ENCODE results near the gene ANKRD44.
"Not testable (repeated sequence)": the region's sequence is repeated elsewhere in the genome, so short reads cannot be mapped to it uniquely, and the experiment has no call there.

The ANKRD44 gene

DNA sequence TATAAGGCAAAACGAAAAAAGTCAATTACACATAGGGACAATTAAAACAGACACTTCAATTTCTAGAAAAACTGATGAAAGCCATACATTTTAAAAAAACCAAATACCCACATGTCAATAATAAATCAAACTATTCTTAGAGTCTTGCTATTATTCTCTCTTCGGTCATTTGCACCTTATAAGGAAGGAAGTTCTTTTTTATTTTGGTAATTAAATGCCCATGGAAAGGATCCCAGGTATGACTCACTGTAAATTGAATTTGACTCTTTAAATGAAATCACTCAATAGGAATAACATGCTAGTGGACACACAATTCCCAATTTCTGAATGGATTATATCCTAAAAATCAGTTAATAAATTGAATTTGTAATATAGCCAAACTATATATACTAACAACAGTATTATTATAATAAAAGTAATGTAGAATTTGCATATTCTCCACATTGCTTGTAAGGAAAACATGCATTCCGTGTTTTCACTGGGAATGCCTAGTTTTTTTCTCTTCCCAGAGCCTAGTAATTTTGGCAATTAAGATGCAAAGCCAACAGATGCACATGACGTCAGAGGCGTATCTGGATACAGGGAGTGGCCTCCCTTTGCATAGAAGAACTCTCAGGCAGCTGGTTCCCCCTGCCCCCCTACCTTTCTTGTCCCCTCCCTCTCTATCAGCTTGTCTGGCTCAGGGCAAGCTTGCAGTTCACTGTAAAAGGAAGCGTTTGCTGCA lies 230.6 kb downstream of the ANKRD44 start:
- Mint-ChIP-seq H3K9me3 (peaks cover 7% of the 10 kb centered on the region), H3K4me1 (peaks cover 5% of the 10 kb centered on the region), H3K27me3 (no peaks in the 10 kb centered on the region), H3K4me3 (no peak overlapping the region), H3K36me3 (ENCODE audit: low read depth) (peaks cover 80% of the 10 kb centered on the region), H3K27ac (no peak overlapping the region)
- ATAC-seq (no peak), DNase-seq (no peak)

DNA sequence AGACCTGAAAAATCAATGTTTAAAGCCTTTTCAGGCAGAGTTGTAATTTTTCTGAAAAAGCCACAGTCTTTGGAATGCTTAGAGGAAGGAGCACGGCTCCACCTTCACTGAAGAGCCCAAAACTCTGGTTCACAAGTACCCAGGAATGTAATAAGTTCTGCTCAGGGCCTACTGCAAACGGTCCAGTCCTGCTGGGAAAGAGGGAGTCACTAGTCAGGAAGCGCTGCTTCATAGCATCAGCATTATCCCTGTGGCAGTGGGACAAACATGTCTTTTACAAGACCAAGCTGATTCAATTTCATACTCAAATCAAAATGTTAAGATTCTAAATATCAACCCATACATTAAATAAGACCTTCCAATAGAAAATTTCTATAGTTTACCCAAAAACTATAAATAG lies 231.2 kb downstream of the ANKRD44 start:
- H3K4me3 Mint-ChIP-seq, result no peak overlapping the region
- no peaks in the 10 kb centered on the region for H3K27me3 Mint-ChIP-seq
- H3K36me3 Mint-ChIP-seq (ENCODE audit: low read depth), result peaks cover 83% of the 10 kb centered on the region
- ATAC-seq (no peak), DNase-seq (no peak)
- peaks cover 7% of the 10 kb centered on the region for H3K9me3 Mint-ChIP-seq
- H3K27ac Mint-ChIP-seq, result no peak overlapping the region
- peaks cover 10% of the 10 kb centered on the region for H3K4me1 Mint-ChIP-seq

DNA sequence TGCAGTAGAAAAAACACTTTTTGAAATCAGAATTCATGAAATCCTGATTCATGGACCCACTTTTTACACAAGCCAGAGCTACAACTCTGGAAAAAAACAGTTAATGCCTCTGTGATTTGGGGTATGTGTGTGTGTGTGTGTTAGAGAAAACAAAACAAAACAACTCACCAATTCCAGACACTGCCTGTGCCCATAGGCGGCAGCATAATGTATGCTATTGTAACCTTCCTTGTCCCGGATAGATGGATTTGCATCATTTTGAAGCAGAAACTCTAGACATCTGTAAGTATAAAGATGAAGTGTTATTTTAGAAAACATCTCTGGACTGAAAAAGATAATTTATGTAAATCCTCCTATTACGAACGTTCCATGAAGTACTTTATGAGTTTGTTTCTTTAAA lies 232.0 kb downstream of the ANKRD44 start:
- peaks cover 18% of the 10 kb centered on the region for H3K4me1 Mint-ChIP-seq
- peaks cover 82% of the 10 kb centered on the region for H3K36me3 Mint-ChIP-seq (ENCODE audit: low read depth)
- H3K9me3 Mint-ChIP-seq, result peaks cover 7% of the 10 kb centered on the region
- no peaks in the 10 kb centered on the region for H3K27me3 Mint-ChIP-seq
- no peak overlapping the region for H3K27ac Mint-ChIP-seq
- no peak for ATAC-seq
- no peak for DNase-seq
- H3K4me3 Mint-ChIP-seq, result no peak overlapping the region

DNA sequence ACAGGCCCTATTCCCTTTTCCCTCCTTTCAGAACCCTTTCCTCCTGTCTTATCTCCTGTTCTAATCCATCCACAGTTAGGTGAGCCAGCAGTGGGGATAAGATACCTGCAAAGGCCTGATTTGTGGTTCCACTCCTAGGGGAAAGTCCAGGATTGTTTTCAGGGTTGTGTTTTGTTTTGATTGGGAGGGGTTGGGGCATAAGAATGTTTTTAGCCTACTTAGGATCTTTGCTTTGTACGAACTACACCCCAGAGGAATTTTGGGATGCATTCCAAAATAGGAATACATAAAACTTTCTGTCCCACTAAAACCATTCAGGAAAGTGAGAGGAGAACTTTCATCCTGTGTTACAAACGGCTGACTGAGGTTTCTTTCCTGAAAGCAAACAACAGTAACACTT lies 233.2 kb downstream of the ANKRD44 start:
- Mint-ChIP-seq H3K4me1 (peaks cover 27% of the 10 kb centered on the region), H3K27ac (peak overlapping the region; percentile 7), H3K4me3 (no peak overlapping the region), H3K36me3 (ENCODE audit: low read depth) (peaks cover 74% of the 10 kb centered on the region), H3K9me3 (peaks cover 7% of the 10 kb centered on the region), H3K27me3 (no peaks in the 10 kb centered on the region)
- DNase-seq, result no peak
- ATAC-seq, result no peak

DNA sequence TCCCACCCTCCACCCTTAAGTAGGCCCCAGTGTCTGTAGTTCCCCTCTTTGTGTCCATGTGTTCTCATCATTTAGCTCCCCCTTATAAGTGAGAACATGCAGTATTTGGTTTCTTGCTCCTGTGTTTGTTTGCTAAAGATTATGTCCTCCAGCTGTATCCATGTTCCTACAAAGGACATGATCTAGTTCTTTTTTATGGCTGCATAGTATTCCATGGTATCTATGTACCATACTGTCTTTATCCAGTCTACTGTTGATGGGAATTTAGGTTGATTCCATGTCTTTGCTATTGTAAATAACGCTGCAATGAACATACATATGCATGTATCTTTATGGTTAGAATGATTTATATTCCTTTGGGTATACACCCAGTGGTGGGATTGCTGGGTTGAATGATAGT lies 233.9 kb downstream of the ANKRD44 start:
- Mint-ChIP-seq H3K9me3 (peaks cover 7% of the 10 kb centered on the region), H3K4me1 (peaks cover 33% of the 10 kb centered on the region), H3K27me3 (no peaks in the 10 kb centered on the region), H3K27ac (no peak overlapping the region), H3K4me3 (no peak overlapping the region), H3K36me3 (ENCODE audit: low read depth) (peaks cover 69% of the 10 kb centered on the region)
- ATAC-seq, result no peak
- no peak for DNase-seq

DNA sequence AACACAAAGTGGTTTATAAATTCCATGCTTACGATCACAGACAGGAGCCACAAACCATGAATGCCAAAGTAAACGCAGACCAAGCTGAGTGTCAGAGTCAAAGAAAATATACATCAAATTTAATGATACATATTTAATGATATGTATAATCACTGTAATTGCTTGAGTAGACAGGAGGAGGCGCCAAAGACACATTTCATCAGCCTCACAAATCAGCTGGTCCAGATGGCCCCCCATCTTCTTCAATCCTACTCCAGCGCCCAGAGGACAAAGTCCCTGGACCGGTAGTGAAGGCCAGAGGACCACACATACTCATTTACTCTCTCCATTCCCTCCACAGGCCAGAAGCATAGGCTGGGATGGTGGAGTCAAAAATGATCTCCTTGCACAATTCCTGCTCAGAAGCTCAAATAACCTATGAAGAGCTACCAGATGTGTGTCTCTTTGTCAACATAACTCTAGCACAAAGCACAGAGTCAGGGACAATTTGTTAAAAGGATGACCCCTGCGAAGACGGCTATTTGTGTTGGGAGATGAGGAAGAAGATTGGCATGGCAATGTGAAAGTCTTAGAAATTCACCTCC lies 234.7 kb downstream of the ANKRD44 start:
- ATAC-seq (no peak), DNase-seq (no peak)
- Mint-ChIP-seq H3K9me3 (peaks cover 7% of the 10 kb centered on the region), H3K4me1 (peaks cover 41% of the 10 kb centered on the region), H3K4me3 (no peak overlapping the region), H3K27me3 (no peaks in the 10 kb centered on the region), H3K36me3 (ENCODE audit: low read depth) (peaks cover 72% of the 10 kb centered on the region), H3K27ac (no peak overlapping the region)

DNA sequence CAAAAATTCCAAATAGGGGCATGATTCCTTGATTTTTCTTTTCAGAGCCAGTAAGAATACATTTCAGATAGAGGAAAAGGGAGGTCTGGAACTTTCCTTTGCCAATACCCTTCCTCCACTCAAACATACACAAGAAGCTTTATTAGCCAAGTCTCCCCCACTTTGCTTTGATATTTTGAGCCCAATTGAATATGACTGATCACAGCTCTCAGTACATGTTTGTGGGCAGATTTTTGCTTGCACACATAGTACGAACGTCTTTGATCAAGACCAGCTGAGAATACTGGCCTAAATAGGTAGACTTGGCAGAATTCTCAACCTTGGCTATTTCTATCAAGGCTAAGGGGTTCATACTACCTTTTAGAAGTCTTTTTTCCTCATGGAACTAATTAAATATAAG lies 235.3 kb downstream of the ANKRD44 start:
- Mint-ChIP-seq H3K27ac (no peak overlapping the region), H3K4me1 (peaks cover 47% of the 10 kb centered on the region), H3K9me3 (peaks cover 7% of the 10 kb centered on the region), H3K36me3 (ENCODE audit: low read depth) (peaks cover 72% of the 10 kb centered on the region), H3K4me3 (no peak overlapping the region), H3K27me3 (no peaks in the 10 kb centered on the region)
- DNase-seq, result no peak
- ATAC-seq, result no peak

DNA sequence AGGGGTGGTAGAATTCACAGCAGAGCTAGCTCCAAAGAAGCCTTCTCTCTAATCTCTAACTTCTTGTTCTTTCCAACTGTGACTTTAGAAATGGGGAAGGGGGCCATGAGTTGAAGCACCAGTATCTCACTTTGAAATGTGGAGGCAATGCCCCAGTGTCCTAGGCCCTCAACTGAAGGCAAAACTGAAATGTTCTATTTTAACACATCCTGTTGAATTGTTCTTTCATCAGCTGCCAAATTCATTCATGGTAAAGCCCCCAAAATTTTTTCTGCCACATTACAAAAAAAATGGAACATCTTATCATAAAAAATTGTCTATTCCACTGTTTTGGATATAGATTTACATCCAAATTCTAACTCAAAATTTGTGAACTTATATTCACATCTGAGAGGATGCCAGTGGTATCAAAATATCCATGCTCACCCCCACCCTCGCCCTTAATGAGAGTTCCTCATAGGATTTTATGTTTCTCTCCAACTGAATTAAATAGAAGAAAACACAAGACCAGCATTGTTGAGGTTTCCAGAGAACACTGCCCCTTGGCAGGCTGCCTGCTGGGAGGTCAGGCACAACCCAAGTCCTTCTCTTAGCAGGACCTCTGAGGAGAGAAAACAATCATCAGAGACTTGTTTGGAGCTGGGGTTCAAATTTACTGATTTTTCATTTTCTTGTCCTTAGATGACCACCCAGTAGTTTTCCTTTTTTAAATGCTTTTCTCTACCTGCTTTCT lies 236.7 kb downstream of the ANKRD44 start:
- Mint-ChIP-seq H3K4me1 (peaks cover 53% of the 10 kb centered on the region), H3K9me3 (peaks cover 15% of the 10 kb centered on the region), H3K4me3 (no peak overlapping the region), H3K36me3 (ENCODE audit: low read depth) (peaks cover 75% of the 10 kb centered on the region), H3K27me3 (no peaks in the 10 kb centered on the region), H3K27ac (peak overlapping the region; percentile 28)
- ATAC-seq (no peak), DNase-seq (no peak)

DNA sequence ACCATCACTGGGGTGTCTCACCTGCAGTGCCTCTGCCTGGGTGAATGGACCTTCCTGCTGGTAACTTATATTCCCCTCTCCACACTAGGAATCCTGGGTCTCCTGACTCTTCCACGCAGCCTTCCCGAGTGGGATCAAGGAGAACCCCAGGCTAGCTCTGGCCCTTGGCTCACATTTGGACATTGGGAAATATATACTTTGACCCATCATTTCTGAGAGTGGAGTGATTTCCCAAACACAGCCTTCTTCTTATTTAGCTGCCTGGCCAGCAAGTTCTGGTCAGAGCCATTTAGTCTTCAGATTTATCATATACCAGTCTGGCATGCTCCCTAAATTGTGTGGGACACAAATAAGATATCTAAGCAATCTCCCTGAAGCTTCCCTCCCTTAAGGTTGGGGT lies 237.3 kb downstream of the ANKRD44 start:
- Mint-ChIP-seq H3K27me3 (no peaks in the 10 kb centered on the region), H3K9me3 (peaks cover 15% of the 10 kb centered on the region), H3K4me3 (no peak overlapping the region), H3K27ac (no peak overlapping the region), H3K4me1 (peaks cover 56% of the 10 kb centered on the region), H3K36me3 (ENCODE audit: low read depth) (peaks cover 75% of the 10 kb centered on the region)
- DNase-seq (no peak), ATAC-seq (no peak)

DNA sequence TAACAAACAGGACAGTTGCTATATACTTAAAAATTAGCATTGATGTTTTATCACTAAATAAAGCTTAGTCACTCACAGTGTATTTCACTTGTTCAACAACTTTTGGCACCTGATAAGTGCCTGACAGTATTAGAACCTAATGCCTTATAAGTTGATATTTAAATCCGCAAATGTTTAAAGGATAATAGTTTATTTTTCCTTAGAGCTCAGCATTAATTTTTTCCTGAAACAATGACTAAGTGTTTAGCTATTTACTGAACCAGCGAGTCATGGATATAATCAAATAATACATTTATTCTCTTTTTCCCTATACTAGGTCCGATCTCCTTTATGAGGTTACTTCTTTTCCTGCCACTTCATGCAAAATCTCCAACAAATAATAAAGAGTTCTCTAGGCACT lies 238.0 kb downstream of the ANKRD44 start:
- H3K4me1 Mint-ChIP-seq, result peaks cover 56% of the 10 kb centered on the region
- ATAC-seq (no peak), DNase-seq (no peak)
- no peaks in the 10 kb centered on the region for H3K27me3 Mint-ChIP-seq
- peaks cover 13% of the 10 kb centered on the region for H3K9me3 Mint-ChIP-seq
- H3K27ac Mint-ChIP-seq, result peak overlapping the region; percentile 73
- peaks cover 69% of the 10 kb centered on the region for H3K36me3 Mint-ChIP-seq (ENCODE audit: low read depth)
- no peak overlapping the region for H3K4me3 Mint-ChIP-seq

DNA sequence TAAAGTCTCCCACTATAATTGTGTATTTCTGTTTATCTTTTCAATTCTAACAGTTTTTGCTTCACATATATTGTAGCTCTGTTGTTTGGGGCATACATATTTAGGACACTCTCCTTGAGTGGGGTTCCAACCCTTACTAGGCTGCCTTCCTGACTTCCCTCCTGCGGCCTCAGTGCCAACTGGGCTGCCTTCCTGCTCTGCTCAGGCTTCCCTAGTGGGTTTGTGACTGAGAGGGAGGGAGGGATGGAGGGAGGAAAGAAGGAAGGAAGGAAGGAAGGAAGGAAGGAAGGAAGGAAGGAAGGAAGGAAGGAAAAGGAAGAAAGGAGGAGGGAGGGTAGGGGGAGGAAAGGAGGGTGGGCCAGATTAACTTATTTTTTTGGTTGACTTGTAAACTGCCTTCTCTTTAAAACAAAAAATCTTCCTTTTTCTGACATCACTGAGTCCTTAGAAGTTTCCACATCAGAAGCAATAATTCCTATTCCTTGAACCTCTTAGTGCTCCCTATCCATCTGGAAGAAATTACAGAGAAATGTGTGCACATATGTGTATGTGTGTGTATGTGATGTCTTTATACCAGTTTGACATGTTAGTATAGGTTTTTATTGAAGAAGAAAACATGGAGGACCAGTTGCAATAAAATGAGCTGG lies 238.7 kb downstream of the ANKRD44 start:
- no peak for DNase-seq
- H3K4me3 Mint-ChIP-seq, result no peak overlapping the region
- peak overlapping the region; percentile 73 for H3K27ac Mint-ChIP-seq
- ATAC-seq, result no peak
- peaks cover 56% of the 10 kb centered on the region for H3K4me1 Mint-ChIP-seq
- H3K36me3 Mint-ChIP-seq (ENCODE audit: low read depth), result peaks cover 65% of the 10 kb centered on the region
- no peaks in the 10 kb centered on the region for H3K27me3 Mint-ChIP-seq
- H3K9me3 Mint-ChIP-seq, result peaks cover 7% of the 10 kb centered on the region

DNA sequence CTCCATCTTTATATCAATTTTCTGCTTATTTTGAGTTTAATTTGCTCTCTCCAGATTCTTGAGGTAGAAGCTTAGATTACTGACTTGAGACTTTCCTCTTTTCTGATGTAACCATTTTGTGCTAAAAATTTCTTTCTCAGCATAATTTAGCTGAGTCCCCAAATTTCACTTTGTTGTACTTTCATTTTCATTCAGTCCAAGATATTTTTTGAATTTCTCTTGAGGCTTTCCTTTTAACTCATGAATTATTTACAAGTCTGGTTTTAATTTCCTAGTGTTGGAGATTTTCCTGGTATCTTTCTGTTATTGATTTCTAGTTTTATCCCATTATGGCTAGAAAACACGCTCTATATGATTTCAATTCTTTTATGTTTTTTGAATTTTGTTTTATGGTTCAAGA lies 239.4 kb downstream of the ANKRD44 start:
- Mint-ChIP-seq H3K4me1 (peaks cover 56% of the 10 kb centered on the region), H3K4me3 (peak overlapping the region; percentile 1), H3K27me3 (no peaks in the 10 kb centered on the region), H3K27ac (peak overlapping the region; percentile 73), H3K9me3 (peaks cover 7% of the 10 kb centered on the region), H3K36me3 (ENCODE audit: low read depth) (peaks cover 64% of the 10 kb centered on the region)
- DNase-seq (no peak), ATAC-seq (no peak)

DNA sequence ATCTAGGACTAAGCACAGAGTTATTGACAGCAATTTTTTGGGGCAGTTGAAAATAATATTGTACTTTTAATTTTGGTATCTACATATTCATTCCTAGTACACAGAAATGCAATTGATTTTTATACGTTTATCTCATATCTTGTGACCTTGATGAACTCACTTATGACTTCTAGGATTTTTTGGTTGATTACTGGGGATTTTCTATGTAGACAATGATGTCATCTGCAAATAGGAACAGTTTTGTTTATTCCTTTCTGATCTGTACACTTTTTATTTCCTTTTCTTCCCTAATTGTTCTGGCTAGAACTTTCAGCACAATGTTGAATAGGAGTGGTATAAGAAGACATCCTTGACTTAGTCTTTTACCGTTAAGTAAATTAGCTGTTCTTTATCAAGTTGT lies 240.6 kb downstream of the ANKRD44 start:
- peaks cover 61% of the 10 kb centered on the region for H3K4me1 Mint-ChIP-seq
- ATAC-seq, result no peak
- peaks cover 69% of the 10 kb centered on the region for H3K36me3 Mint-ChIP-seq (ENCODE audit: low read depth)
- H3K4me3 Mint-ChIP-seq, result no peak overlapping the region
- peaks cover 7% of the 10 kb centered on the region for H3K9me3 Mint-ChIP-seq
- no peak for DNase-seq
- H3K27me3 Mint-ChIP-seq, result no peaks in the 10 kb centered on the region
- H3K27ac Mint-ChIP-seq, result no peak overlapping the region

DNA sequence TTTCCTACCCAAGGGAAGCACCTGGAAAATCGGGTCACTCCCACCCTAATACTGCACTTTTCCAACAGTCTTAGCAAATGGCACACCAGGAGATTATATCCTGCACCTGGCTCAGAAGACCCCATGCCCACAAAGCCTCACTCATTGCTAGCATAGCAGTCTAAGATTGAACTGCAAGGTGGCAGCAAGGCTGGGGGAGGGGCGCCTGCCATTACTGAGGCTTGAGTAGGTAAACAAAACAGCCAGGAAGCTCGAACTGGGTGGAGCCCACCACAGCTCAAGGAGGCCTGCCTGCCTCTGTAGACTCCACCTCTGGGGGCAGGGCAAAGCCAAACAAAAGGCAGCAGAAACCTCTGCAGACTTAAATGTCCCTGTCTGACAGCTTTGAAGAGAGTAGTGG lies 248.0 kb downstream of the ANKRD44 start:
- not testable (repeated sequence) for H3K27ac Mint-ChIP-seq, H3K9me3 Mint-ChIP-seq, ATAC-seq, DNase-seq, H3K27me3 Mint-ChIP-seq, H3K4me3 Mint-ChIP-seq
- H3K36me3 Mint-ChIP-seq (ENCODE audit: low read depth), result peaks cover 75% of the 10 kb centered on the region
- peaks cover 28% of the 10 kb centered on the region for H3K4me1 Mint-ChIP-seq

DNA sequence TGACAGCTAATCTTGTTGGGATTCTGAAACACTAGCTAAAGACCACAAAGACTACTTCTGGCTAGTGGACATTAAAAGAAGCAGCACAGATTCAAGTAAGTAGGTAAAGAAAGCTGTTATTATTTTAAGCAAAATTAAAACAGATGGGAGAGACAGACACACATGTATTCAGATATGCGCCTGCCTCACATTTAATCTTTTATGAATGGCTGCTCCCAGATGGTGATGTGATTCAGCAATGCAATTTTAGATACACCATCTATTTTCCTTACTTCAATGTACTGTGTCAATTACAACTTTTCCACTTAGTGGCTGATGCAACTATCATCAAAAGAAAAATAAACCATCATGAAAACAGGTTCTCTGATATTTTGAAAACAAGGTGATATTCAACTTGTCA lies 251.1 kb downstream of the ANKRD44 start:
- Mint-ChIP-seq H3K27me3 (no peaks in the 10 kb centered on the region), H3K4me3 (no peak overlapping the region), H3K9me3 (peaks cover 24% of the 10 kb centered on the region), H3K36me3 (ENCODE audit: low read depth) (peaks cover 78% of the 10 kb centered on the region), H3K27ac (peak overlapping the region; percentile 17), H3K4me1 (peaks cover 24% of the 10 kb centered on the region)
- ATAC-seq, result no peak
- DNase-seq, result no peak

Measured in activated naive CD8-positive, alpha-beta T cell treated with anti-CD3 and anti-CD28 coated beads, Interleukin-2, amount 50 U/mL, for 24 hours (primary cell).